ENCODE data around the gene KIAA1958. TPM values are rescaled to one million over a fixed set of nuclear protein-coding genes. Genes with fewer than 3 reads are reported as not detected.

Gene KIAA1958
- total RNA-seq, 4 donors from 2014 or later = 5.7 to 11.1 (median 6.8) TPM

DNA sequence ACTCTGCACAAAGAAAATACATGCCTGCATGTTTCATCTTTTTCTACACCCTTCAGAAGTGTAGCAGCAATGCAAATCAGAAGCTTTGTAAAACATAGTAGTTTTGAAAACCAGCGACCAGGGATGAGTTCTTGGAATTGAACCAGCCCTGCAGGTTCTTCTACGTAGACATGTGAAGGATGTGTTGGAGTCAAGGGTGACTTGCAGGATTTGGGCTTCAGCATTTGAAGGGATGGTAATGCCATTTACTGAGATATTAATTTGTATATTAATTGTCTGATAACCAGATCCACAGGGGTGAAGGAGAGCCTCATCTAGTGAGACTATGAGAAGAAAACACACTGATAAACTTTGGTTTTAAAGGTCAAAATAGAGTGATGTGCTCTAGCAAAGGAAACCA lies 72.4 kb downstream of the KIAA1958 start:
- intact Hi-C loops (cut with DNase I; ENCODE audit: low total_unique reads) = no loop called here
- WGBS, 2 donors = 64% methylated on average over 2 of the region's 2 CpGs
- TF ChIP-seq CTCF (IDR thresholded peaks at IDR 0.05) (no peak), POLR2A (IDR thresholded peaks at IDR 0.05) (no peak)
- no peak overlapping the region for H3K4me3 ChIP-seq (ENCODE audit: low read depth, poor library complexity, severe bottlenecking)
- no peak for DNase-seq (ENCODE audit: low spot score in 2 of 2)

DNA sequence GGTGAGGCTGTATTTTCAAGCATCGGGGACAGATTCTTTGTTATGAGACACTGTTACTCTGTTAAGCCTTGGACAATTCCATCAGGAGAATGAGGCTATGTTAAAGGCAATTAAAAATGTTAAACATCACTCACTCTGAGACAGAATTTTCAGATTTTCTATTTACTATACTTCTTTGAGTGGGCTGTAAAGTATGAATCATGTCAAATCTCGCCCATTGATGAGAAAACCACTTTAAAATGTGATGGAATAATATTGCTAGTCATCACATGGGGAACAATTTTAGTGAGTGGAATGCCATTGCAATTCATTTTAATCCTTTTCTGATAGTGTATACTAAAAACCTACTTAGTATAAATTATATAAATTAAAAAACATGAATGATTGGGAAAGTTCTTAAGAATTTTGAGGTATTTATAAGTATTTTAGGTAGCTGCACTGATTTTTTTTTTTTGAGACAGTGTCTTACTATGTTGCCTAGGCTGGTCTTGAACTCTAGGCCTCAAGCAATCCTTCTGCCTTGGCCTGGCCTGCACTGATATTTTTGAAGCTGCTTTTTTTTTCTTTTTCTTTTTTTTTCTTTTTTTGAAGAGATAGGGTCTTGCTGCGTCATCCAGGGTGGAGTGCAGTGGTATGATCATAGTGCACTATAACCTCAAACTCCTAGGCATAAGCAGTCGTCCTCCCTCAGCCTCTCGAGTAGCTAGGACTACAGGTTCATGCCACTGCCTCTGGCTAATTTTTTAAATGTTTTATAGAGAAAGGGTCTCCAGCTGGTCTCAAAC lies 73.2 kb downstream of the KIAA1958 start:
- TF ChIP-seq CTCF (IDR thresholded peaks at IDR 0.05) = no peak
- no peak for TF ChIP-seq POLR2A (IDR thresholded peaks at IDR 0.05)
- no peak for DNase-seq (ENCODE audit: low spot score in 2 of 2)
- intact Hi-C loops (cut with DNase I; ENCODE audit: low total_unique reads) = no loop called here
- no peak overlapping the region for H3K4me3 ChIP-seq (ENCODE audit: low read depth, poor library complexity, severe bottlenecking)
- 74 to 90% methylated on average over 5 of the region's 5 CpGs for WGBS, 2 donors

DNA sequence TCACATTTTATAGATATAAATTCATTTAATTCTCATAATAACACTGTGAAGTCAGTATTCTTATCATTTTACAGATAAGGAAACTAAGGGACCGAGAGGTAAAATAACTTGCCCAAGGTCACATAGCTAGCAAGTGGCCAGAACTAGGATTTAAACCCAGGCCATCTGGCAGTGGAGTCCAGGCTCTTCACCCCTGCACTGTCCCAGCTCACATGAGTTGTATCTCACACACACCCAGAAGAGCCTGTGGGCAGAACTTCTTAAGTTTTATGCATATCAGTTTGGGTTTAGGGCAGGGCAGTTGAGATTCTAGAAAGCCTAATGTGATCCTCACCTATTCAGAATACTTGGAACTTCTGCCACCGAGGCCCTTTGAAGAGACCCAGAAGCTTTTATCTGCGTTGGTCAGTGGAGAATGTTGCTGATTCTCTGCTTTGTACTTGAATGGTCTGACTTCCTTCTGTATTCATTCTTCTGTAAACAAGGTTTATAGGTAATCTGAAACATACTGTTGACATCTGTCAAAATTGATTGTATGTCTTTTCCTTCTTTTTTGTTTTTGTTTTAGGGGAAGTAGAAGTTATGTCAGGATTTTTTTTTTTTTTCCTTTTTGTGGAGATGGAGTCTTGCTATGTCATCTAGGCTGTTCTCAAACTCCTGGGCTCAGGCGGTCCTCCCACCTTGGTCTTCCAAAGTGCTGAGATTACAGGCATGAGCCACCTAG lies 75.8 kb downstream of the KIAA1958 start:
- 85 to 86% methylated on average over 4 of the region's 4 CpGs for WGBS, 2 donors
- TF ChIP-seq POLR2A (IDR thresholded peaks at IDR 0.05) (no peak), CTCF (IDR thresholded peaks at IDR 0.05) (no peak)
- DNase-seq (ENCODE audit: low spot score in 2 of 2) = no peak
- H3K4me3 ChIP-seq (ENCODE audit: low read depth, poor library complexity, severe bottlenecking) = no peak overlapping the region
- intact Hi-C loops (cut with DNase I; ENCODE audit: low total_unique reads) = no loop called here

GRCh38 chr9:112569186-112569585 lies 82.6 kb downstream of the KIAA1958 start:
- TF ChIP-seq CTCF (IDR thresholded peaks at IDR 0.05) (no peak), POLR2A (IDR thresholded peaks at IDR 0.05) (no peak)
- no peak overlapping the region for H3K4me3 ChIP-seq (ENCODE audit: low read depth, poor library complexity, severe bottlenecking)
- intact Hi-C loops (cut with DNase I; ENCODE audit: low total_unique reads) = no loop called here
- no peak for DNase-seq (ENCODE audit: low spot score in 2 of 2)
- WGBS, 2 donors = 21 to 33% methylated on average over 2 of the region's 2 CpGs

- no peak for DNase-seq (ENCODE audit: low spot score in 2 of 2)
- intact Hi-C loops (cut with DNase I; ENCODE audit: low total_unique reads) = no loop called here
- 85 to 93% methylated on average over 6 of the region's 6 CpGs for WGBS, 2 donors
- no peak overlapping the region for H3K4me3 ChIP-seq (ENCODE audit: low read depth, poor library complexity, severe bottlenecking)
- TF ChIP-seq POLR2A (IDR thresholded peaks at IDR 0.05) (no peak), CTCF (IDR thresholded peaks at IDR 0.05) (no peak)
These were observed 84.1 kb downstream of the KIAA1958 start for GRCh38 chr9:112570671-112571167.

Measured in lower leg skin (tissue), 4 donors.